Upper lobe of right lung (tissue), 1 donor: ENCODE data around the gene PCBP1. TPM values are rescaled to one million over a fixed set of nuclear protein-coding genes. Genes with fewer than 3 reads are reported as not detected.
"Not testable (repeated sequence)": the region's sequence is repeated elsewhere in the genome, so short reads cannot be mapped to it uniquely, and the experiment has no call there.

Experiments used
- ATAC-seq: fragments of 200-7000 bp; cut with Tn5 transposase; one replicate; pipeline ENCODE4 v1.9.1; 2020; ENCODE audit warnings: mild to moderate bottlenecking, moderate library complexity
- DNase-seq: peaks from one replicate; pipeline ENCODE4 v3.0.0-alpha.2; 2020
- H3K27ac ChIP-seq: fragments of 200-600 bp; one replicate; pipeline ENCODE4 v1.8.0; 2022
- H3K27me3 ChIP-seq: fragments of 200-600 bp; one replicate; pipeline ENCODE4 v1.8.0; 2022; ENCODE audit warnings: mild to moderate bottlenecking
- H3K36me3 ChIP-seq: fragments of 200-600 bp; one replicate; pipeline ENCODE4 v1.8.0; 2022
- H3K4me1 ChIP-seq: fragments of 200-600 bp; one replicate; pipeline ENCODE4 v1.8.0; 2022
- H3K4me3 ChIP-seq: fragments of 200-600 bp; one replicate; pipeline ENCODE4 v1.8.0; 2022; ENCODE audit warnings: mild to moderate bottlenecking
- H3K9me3 ChIP-seq: fragments of 200-600 bp; one replicate; pipeline ENCODE4 v1.8.0; 2022
- intact Hi-C: fragments of 100-400 bp; cut with DNase I; formaldehyde crosslinking; loops from one replicate; pipeline ENCODE4 v1.11.0; 2022
- total RNA-seq: library from RNA; stranded (reverse); fragmentation: NEBNext Ultra II Directional; extraction: Animal tissue kit (Norgen Biotek cat#: 25700); gene quantifications from one replicate; pipeline ENCODE4 v1.2.1, GENCODE V29; 2021
- TF ChIP-seq, protein P1 (sequence below): fragments of 200-600 bp; IDR thresholded peaks from one replicate; pipeline ENCODE4 v1.8.0; 2022; ENCODE audit warnings: antibody characterized with exemption
- donor health status: DM: no; HTN: yes; CAD: no; lungs with severe emphysema.

PCBP1 gene
- total RNA-seq, 1 donor from 2014 or later = 337 TPM

DNA sequence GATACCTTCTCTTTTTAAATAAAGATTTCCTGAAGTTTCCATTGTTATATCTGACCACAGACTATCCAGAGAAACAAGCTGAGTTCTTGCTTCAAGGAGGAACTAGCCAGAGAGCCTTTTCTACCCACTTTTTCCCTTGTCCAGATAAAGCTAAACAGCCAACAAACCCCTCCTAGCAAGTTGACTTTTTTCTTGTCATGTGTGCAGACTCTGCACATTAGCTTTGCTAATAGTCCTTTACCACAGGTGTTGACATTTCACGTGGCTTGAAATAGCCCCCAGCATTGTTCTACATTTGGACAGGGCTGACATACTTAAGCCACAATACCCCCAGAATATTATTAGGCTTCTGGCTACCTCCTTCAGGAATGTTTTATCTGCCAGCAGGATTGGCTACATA is 40.7 kb downstream of the PCBP1 start:
- TF ChIP-seq, protein P1, sequence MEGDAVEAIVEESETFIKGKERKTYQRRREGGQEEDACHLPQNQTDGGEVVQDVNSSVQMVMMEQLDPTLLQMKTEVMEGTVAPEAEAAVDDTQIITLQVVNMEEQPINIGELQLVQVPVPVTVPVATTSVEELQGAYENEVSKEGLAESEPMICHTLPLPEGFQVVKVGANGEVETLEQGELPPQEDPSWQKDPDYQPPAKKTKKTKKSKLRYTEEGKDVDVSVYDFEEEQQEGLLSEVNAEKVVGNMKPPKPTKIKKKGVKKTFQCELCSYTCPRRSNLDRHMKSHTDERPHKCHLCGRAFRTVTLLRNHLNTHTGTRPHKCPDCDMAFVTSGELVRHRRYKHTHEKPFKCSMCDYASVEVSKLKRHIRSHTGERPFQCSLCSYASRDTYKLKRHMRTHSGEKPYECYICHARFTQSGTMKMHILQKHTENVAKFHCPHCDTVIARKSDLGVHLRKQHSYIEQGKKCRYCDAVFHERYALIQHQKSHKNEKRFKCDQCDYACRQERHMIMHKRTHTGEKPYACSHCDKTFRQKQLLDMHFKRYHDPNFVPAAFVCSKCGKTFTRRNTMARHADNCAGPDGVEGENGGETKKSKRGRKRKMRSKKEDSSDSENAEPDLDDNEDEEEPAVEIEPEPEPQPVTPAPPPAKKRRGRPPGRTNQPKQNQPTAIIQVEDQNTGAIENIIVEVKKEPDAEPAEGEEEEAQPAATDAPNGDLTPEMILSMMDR = no peak
- ATAC-seq (no peak), DNase-seq (no peak)
- Histone ChIP-seq H3K4me3 (no peak overlapping the region), H3K27ac (no peak overlapping the region), H3K4me1 (peaks cover 51% of the 10 kb centered on the region), H3K27me3 (no peaks in the 10 kb centered on the region), H3K36me3 (no peaks in the 10 kb centered on the region), H3K9me3 (no peaks in the 10 kb centered on the region)
- intact Hi-C loops = no loop called here

DNA sequence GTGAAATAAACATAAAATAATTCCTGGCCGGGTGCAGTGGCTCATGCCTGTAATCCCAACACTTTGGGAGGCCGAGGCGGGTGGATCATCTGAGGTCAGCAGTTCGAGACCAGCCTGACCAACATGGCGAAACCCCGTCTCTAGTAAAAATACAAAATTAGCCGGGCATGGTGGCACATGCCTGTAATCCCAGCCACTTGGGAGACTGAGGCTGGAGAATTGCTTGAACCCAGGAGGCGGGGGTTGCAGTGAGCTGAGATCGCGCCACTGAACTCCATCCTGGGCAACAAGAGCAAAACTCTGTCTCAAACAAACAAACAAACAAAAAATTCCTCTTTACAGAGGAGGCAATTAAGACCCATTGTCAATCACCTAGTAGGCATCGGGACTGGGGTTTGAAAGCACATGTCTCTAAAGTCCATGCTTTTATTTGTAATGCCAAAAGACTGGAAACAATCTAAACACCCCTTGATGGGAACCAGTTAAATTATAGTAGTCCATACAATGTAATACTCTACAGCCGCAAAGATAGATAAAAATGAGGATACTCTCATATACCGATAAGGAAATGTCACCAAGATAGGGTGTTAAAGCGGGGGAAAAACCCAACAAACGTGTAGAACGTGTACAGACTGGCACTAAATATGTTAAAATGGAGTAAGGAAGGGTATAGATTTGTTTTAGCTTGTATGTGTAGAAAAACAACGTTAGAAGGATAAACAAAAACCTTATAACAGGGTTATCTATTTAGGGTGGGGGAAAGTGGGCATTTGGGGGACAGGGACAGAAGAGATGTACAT is 44.3 kb downstream of the PCBP1 start:
- intact Hi-C loops = loop anchor here (5.0 kb wide), 1 partner anchor 44 kb away; the partner anchor contains the start of gene PCBP1
- not testable (repeated sequence) for H3K36me3 ChIP-seq, H3K9me3 ChIP-seq, DNase-seq, ATAC-seq, H3K27me3 ChIP-seq
- Histone ChIP-seq H3K4me3 (peak overlapping the region; percentile 43), H3K27ac (peak overlapping the region; percentile 93), H3K4me1 (peaks cover 60% of the 10 kb centered on the region)

DNA sequence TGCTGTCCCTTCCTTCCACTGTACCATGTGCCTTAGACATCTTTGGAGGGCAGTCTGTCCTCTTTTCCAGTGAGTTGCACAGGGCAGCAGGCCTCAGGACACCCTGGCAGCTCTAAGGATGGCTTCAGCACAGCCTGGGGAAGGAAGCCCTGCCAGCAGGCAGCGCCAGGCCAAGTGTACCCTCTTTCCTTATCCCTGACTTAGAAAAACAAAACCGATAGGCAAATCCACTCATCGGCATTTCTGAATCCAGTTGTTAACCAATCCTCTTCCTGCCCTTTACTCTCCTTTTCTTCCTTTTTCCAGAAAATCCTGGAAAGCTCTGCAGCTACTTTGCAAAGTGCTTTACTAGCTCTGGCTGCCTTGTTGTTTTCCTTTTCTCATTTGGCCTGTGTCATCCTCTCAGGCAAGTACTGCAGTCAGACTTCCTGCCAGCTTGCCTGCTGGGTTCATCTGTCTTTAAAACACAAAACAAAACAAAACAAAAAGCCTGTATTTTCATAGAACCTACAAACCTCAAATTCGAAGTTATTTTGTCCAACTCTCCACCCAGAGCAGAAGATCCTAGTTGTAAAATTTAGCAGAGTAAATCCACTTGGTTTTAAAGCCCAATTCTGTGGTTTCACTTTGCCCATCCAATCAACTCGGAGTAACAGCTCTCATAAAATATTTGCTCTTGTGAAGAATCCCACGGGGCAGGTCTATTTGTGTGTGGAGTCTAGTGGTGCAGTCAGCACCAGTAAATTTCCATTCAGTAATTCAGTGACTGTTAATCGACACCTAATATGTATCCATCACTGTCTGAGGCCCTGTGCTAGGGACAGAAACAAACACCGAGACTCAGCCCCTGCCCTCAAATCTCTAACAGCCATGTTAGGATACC is 45.2 kb downstream of the PCBP1 start:
- Histone ChIP-seq H3K4me3 (peak overlapping the region; percentile 43), H3K9me3 (no peaks in the 10 kb centered on the region), H3K36me3 (no peaks in the 10 kb centered on the region), H3K27ac (peak overlapping the region; percentile 93), H3K27me3 (no peaks in the 10 kb centered on the region), H3K4me1 (peaks cover 57% of the 10 kb centered on the region)
- intact Hi-C loops = loop anchor here (5.0 kb wide), 1 partner anchor 45 kb away; the partner anchor contains the start of gene PCBP1
- DNase-seq (no peak), ATAC-seq (peak; percentile 74)
- TF ChIP-seq, protein P1 = no peak

DNA sequence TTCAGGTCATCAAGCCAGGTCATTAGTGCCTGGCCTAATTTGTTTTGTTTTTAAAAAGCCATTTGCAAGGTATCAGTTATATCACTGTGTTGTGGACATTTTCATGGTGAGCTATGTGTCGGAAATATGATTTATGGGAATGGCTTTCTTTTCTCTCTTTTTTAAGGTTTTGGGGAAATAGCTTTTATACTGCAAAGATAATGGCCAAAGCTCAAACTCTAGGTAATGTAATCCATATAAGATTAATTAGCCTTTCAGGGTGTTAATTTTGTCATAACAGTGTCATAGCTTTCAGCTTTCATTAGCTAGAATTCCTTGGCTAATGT is 45.8 kb downstream of the PCBP1 start:
- no peaks in the 10 kb centered on the region for H3K36me3 ChIP-seq
- intact Hi-C loops = loop anchor here (5.0 kb wide), 1 partner anchor 46 kb away; the partner anchor contains the start of gene PCBP1
- no peaks in the 10 kb centered on the region for H3K27me3 ChIP-seq
- ATAC-seq (no peak), DNase-seq (no peak)
- TF ChIP-seq, protein P1 = no peak
- peak overlapping the region; percentile 93 for H3K27ac ChIP-seq
- peaks cover 58% of the 10 kb centered on the region for H3K4me1 ChIP-seq
- H3K9me3 ChIP-seq = no peaks in the 10 kb centered on the region
- H3K4me3 ChIP-seq = peak overlapping the region; percentile 43

DNA sequence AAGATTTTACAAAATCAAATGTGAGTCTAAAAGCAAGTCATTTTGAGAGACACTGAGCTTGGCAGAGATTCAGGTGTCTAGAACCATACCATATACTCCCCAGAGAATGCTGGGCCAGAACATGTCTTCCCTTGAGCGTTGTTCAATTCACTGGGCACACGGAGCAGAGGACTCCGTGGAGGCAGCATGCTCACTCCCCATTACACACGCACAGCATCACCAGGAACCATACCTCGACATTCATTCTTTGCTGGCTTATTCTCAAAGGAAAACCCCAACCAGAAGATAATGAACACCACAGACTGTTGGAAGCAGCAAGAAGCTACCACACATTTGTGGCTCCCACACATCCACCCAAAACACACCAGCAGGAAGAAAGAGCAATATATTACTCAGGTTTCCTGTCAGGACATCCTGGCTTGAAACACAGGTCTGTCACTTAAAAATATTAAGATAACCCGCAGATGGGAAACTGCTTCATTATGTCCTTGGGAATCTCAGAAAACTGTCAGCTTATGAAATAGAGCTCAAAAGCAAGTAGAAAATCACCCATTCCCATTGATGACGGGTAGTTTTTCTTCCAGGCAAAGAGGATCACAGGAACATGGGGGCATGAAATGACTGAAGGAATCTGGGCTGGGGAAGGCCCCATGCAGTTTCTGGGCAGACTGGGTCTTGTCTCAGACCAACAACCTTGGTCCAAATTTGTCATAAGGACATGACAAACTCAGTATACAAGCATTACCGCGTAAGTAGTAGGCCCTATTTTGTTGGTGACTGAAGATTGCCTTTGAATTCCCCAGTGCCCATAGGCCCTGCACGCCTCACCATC is 46.4 kb downstream of the PCBP1 start:
- intact Hi-C loops = loop anchor here (5.0 kb wide), 1 partner anchor 46 kb away; the partner anchor contains the start of gene PCBP1
- H3K4me3 ChIP-seq = no peak overlapping the region
- H3K9me3 ChIP-seq = no peaks in the 10 kb centered on the region
- H3K4me1 ChIP-seq = peaks cover 58% of the 10 kb centered on the region
- DNase-seq (no peak), ATAC-seq (no peak)
- no peaks in the 10 kb centered on the region for H3K36me3 ChIP-seq
- peak overlapping the region; percentile 93 for H3K27ac ChIP-seq
- H3K27me3 ChIP-seq = no peaks in the 10 kb centered on the region
- TF ChIP-seq, protein P1 = no peak

DNA sequence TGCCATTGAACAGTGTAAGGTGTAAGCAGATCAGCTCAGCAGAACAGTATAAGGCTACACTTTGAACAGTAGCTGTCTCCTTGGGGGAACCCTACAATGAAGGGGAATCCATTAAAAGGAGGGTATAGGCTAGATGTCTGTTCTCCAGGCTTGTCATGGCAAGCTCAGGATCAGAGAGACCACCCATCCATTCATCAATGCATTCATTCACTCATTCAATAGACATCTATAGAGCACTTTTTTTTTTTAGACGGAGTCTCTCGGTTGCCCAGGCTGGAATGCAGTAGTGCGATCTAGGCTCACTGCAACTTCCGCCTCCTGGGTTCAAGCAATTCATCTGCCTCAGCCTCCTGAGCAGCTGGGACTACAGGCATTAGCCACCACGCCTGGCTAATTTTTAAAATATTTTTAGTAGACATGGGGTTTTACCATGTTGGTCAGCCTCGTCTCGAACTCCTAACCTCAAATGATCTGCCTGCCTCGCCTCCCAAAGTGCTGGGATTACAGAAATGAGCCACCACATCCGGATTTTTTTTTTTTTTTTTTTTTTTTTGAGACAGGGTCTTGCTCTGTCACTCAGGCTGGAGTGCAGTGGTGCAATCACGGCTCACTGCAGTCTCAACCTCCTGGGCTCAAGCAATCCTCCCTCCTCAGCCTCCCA is 47.2 kb downstream of the PCBP1 start:
- Histone ChIP-seq H3K4me1 (peaks cover 58% of the 10 kb centered on the region), H3K27ac (peak overlapping the region; percentile 93)
- DNase-seq, ATAC-seq, H3K36me3 ChIP-seq, H3K27me3 ChIP-seq, H3K9me3 ChIP-seq, H3K4me3 ChIP-seq: not testable (repeated sequence)
- intact Hi-C loops = loop anchor here (5.0 kb wide), 1 partner anchor 47 kb away; the partner anchor contains the start of gene PCBP1
